HG03520 (cell line): ENCODE measurements around the gene DTX2.
"Not testable (repeated sequence)": the region's sequence is repeated elsewhere in the genome, so short reads cannot be mapped to it uniquely, and the experiment has no call there.

Experiments
- ATAC-seq: cut with Tn5 transposase; IDR thresholded peaks from one replicate; pipeline ENCODE4 v1.9.1; 2021; ENCODE audit warnings: mild to moderate bottlenecking, moderate library complexity; ENCODE audit not compliant: unreplicated experiment

Gene DTX2

DNA sequence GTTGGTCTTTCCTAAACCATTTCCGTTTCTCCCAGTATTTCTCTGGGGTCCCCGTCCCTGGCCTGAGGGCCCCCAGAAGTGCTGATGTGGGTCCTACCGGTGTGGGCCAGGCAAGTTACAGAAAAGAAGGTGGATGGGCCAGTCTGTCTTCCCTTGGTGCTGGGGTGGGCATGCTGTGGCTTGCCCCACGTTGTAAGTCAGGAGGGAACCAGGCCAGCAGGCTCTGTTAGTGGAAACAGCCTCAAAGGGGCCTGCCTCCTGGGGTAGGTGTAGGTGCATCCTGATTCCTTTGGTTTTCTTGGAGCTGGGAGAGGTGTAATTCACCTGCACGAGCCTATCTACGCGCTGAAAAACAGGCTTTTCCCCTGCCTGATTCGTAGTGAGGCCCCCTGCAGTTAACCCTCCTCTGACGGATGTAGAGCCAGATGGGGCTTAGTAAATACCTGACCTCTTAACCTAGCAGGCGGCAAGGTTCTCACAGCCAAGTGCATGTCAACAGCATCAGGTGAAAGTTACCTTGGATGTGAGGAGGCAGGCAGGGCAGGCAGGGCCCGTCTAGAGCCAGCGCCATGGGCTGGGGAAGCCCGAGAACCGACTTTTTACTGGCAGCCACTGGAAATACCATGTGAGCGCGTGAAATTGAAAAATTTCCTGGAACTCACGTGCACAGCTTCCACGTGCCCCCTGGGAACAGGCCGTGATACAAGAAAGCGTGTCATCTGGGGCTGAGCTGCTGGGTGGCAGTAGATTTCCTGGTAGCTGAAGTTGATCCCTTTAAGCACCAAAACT, 24.5 kb downstream of the DTX2 start:
- peak; percentile 3 for ATAC-seq

DNA sequence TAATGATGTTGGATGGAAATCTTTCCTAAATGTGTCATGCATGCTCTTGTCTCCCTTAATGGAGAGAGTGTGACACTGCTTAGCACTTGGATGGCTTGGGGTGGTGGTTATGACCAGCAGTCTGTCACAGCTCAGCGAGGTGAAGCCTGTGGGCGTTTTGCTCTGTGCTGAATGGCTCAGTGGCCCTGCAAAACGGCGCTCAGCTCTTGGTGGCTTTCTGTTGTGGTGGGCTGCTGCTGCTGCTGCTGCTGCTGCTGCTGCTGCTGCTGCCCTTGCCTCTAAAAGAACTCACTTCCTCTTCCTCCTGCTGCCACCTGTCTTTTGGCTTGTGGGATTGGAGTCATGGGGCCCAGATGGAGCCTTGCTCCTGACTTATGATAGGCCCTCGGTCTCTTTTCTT, 25.1 kb downstream of the DTX2 start:
- ATAC-seq, result peak; percentile 100

DNA sequence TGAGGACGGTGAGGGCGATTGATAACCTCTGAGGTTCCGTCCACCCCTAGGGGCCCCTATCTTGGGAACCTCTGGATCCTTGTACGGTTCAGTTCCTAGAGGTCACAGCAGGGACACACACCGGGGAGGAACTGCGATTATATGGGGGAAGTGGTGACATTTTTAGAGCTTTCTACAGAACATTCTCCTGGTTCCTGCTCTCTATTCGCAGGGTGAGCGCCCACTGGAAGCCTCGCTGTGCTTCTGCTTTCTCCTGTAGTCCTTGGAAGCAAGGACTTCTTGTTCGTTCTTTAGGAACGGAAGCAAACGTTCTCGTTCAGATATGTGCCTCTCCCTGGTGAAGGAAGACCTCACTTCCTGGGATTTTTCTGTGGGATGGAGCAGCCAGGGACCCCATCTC, 26.5 kb downstream of the DTX2 start:
- ATAC-seq, result not testable (repeated sequence)

DNA sequence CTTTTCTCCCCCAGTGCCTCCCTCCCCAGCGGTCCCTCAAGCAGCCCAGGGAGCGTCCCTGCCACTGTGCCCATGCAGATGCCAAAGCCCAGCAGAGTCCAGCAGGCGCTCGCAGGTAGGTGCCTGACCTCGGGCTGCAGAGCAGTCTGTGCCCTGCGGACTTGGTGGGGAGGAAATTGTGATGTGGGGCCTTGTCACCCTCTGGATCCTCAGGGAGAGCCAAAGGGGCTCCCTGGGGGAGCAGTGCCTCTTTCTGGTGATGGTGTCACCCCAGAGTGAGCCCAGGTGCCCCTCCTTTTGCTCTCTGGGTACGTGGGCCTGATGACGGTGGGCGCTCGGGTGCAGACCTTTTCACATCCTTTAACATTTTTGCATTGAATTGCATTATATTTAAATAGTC, 30.6 kb downstream of the DTX2 start:
- not testable (repeated sequence) for ATAC-seq

GRCh38 chr7:76495717-76496116, 34.2 kb downstream of the DTX2 start:
- ATAC-seq, result not testable (repeated sequence)

DNA sequence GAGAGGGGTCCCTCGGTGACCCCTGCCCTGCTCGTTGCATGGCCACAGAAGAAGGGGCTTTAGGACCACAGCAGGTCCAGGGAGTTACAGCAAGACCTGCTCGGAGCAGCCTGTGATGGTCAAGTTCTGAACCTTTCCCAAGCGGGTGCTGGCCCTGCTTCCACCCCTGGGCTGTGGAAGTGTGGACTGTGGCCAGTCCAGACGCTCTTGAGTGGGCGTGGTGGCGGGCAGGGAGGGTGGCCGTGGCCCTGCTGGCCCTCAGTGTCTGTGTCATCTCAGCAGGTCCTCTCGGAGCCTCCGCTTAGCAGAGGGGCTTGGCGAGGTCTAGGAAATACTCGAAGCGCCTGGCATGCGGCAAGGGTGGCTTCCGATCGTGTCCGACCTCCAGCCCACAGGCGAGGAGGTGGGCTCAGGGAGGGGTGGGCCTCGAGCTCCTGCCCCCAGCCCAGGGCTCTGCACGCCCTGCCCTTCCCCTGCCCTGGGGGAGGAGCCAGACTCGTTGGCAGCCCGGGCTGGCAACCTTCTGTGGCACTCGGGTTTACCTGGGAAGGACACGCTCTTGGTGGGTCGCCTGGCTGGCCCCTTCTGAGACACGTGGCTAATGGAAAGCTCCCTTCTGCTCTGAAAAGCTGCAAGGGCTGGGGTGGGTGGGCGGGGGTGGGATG, 36.5 kb downstream of the DTX2 start:
- ATAC-seq, result not testable (repeated sequence)

GRCh38 chr7:76498583-76499200, 37.2 kb downstream of the DTX2 start:
- ATAC-seq, result not testable (repeated sequence)

GRCh38 chr7:76499201-76499923, 37.9 kb downstream of the DTX2 start:
- not testable (repeated sequence) for ATAC-seq

DNA sequence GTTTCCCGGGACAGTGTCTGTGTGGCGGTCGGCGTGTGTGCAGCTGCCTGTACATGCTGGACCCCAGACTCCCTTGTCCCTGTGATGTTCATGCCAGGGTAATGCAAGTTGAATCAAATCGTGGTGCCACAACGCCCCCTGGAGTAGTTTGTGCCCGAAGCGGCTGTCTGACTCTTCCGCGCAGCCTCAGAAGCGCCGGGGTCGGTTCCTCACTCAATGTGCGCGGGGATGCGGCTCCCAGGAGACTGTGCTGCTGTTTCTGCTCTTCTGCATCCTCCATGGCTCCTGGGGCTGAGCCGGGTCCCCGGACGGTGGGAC, 38.4 kb downstream of the DTX2 start:
- ATAC-seq, result not testable (repeated sequence)

DNA sequence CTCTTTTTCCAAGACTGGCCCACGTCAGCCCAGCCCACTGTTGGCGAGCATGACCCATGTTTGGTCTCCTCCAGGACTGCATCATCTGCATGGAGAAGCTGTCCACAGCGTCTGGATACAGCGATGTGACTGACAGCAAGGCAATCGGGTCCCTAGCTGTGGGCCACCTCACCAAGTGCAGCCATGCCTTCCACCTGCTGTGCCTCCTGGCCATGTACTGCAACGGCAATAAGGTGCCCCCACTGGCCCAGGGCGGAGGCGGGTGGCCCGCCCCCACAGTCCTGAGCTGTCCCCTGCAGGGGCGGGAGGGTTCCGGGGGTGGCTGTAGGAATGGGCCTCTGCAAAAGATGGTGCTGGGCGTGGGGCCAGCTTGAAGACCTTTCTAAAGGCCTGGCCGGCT, 40.7 kb downstream of the DTX2 start:
- not testable (repeated sequence) for ATAC-seq

DNA sequence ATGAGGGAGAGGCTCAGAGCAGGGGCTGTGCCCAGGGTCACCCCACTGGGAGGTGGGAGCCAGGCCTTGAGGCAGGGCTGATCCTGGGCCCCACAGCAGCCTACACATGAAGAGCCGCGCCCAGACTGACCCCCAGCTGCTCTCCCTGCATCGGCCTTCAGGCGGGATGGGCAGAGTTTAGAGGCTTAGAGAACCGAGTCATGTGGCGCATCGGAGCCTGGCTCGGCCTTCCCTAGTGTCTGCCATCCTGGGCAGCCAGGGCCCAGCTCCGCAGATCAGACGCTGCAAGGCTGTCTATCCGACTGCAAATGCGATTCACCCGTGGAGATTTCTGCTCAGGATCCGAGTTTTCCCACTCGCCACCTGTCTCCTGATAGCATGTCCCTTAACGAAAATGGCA, 41.3 kb downstream of the DTX2 start:
- not testable (repeated sequence) for ATAC-seq

- not testable (repeated sequence) for ATAC-seq
Measured at GRCh38 chr7:76503244-76503643, 41.7 kb downstream of the DTX2 start.

DNA sequence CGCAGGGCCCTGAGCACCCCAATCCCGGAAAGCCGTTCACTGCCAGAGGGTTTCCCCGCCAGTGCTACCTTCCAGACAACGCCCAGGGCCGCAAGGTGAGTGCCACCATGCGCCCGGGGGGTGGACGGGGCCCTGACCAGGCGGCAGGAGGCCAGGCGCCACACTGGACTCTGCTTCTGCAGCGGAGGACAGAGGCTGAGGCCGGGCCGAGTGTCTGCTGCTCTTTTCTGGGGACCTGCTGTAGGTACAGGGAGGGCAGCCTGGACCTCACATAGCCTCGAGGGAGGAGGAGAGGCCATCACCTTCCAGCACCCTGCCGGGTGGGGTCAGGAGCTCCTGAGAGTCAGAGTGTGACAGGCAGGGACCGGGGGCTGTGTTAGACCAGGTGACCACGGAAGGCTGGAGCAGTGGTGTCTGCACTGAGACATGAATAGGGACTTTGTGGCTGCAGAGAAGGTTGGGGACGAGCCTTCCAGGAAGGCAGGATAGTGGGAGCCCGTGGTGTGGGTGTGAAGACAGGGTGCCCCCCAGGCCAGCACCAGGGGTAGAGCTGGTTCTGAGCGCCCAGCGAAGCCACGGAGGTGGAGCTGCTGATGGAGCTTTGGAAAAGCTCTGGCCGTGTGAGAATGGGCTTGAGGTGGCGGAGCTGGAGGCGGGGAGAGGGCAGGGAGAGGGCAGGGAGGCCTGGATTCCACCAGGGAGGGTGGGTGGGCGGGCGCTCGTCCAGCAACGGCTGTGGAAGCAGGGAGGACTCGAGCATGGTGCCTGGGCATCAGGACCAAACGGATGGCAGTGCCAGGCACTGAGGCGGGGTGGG, 43.0 kb downstream of the DTX2 start:
- ATAC-seq, result not testable (repeated sequence)

DNA sequence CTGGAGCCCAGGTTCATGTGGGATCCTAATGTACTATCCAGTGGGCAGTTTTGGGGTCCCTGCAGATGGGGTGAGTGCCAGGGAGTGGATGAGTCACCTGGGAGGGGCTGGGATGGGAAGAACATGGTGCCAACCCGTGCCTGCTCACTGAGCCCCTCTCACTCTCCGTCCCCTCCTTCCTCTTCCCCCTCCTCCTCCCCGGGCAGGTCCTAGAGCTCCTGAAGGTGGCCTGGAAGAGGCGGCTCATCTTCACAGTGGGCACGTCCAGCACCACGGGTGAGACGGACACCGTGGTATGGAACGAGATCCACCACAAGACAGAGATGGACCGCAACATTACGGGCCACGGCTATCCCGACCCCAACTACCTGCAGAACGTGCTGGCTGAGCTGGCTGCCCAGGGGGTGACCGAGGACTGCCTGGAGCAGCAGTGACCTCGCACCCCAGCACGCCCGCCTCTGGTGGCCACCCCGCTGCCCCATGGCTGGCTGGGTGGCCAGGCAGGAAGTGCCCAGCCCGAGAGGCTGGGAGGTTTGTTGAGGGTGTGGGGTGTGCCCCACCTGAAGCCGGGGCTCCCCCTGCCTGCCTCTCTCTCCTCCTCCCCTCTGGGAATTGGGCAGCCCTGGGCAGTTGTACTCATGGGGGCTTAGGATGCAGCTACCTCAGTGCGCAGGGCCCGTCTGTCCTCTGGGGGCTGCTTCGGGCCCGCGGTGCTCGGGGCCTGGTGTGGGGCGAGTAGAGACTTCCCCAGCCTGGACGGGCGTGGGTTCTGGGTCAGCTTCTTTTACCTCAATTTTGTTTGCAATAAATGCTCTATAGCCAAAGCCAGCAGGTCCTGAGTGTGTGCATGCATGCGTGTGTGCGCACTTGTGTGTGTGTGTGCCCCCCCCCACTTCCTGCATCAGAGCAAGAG, 43.9 kb downstream of the DTX2 start:
- no peak for ATAC-seq

GRCh38 chr7:76506081-76506440, 44.6 kb downstream of the DTX2 start:
- ATAC-seq, result no peak

GRCh38 chr7:76506643-76507042, 45.1 kb downstream of the DTX2 start:
- ATAC-seq, result not testable (repeated sequence)

DNA sequence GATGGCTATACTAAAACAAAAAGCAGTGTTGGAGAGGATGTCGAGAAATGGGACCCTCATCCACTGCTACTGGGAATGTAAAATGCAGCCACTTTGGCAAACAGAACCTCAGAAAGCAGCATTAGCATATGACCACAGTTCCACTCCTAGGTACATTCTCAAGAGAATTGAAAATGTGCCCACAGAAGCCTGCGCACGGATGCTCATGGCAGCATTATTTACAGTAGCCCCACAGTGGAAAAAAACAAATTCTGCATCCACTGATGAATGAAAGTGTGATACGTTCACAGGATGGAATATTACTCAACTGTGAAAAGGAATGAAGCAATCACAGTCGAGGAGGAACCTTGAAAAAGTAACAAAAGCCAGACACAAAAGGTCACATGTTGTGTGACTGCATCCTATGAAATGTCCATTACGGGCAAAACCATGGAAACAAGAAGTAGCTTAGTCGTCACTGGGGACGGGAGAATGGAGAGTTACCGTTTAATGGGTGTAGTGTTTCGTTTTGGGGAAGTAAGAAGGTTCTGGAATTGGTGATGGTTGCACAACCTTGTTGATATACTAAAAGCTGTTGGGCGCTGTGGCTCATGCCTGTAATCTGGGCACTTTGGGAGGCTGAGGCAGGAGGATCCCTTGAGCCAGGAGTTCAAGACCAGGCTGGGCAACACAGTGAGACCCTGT, 46.4 kb downstream of the DTX2 start:
- no peak for ATAC-seq

DNA sequence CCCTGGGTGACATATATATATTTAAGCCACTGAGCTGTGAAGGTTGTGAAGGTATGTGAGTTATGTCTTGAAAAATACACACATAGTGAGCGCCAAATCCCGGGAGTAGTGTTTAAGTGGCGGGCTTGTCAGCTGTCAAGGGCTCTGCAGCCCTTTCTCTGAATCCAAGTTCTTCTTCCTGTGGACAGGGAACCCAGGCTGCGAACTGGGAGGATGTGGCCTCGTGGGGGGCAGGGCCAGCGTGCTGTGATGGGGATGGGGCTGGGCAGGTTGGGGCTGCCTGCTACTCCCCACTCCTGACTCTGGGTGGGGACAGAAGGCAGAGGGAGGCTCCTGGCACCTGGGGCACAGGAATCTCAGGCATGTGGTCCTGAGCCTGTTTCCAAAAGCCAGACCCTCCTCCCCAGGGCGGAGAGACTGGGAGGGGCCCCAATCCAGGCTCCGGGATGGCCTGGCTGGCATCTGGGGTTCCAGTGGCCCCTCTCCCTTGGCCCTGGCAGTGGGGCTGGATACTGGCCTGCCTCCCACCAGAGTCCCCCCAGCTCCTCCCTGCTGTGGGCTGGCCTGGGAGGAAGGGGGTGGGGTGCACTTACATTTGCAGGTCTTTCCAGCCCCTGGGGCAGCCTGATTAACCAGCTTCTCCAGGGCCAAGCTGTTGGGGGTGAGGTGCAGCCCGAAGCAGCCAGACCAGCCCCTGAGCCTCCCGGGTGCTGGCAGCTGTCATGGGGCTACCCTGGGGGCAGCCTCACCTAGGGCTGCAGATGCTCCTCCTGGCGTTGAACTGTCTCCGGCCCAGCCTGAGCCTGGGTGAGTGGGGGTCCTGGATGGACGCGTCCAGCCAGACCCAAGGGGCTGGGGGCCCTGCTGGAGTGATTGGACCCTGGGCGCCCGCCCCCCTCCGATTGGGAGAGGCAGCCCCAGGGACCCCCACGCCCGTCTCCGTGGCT, 48.7 kb downstream of the DTX2 start, which contains the start of gene UPK3B:
TSS of gene UPK3B (plus strand) at position 622 of the 947 bp plus-strand sequence. CDS start at position 723, 101 bp downstream.
- ATAC-seq, result no peak
